WTC11 (cell line): ENCODE results near the gene TMEM179B. TPM values are rescaled to one million over a fixed set of nuclear protein-coding genes. Genes with fewer than 3 reads are reported as not detected.

Experiments
- ATAC-seq: fragments of 200-7000 bp; cut with Tn5 transposase; 2 replicates; pipeline ENCODE4 v1.10.0; 2021; ENCODE audit warnings: mild to moderate bottlenecking, moderate library complexity
- CTCF ChIA-PET: fragments of 300-600 bp; sonication (Branson Sonifier 250); formaldehyde crosslinking; loops from one replicate; lab custom pipeline; 2021; ENCODE audit warnings: antibody characterized with exemption; lab: Charles Lee
- POLR2A ChIA-PET: fragments of 350-600 bp; sonication (Branson Sonifier 250); formaldehyde crosslinking; loops from one replicate; lab custom pipeline; 2021; ENCODE audit warnings: antibody characterized with exemption; lab: Charles Lee
- DNase-seq: peaks from one replicate; pipeline ENCODE4 v3.0.0; 2021; ENCODE audit warnings: low spot score
- H3K27ac Mint-ChIP-seq: 2 replicates; pipeline ENCODE4 v1.8.0; 2021; ENCODE audit warnings: mixed read lengths
- H3K27me3 Mint-ChIP-seq: 2 replicates; pipeline ENCODE4 v1.8.0; 2021; ENCODE audit warnings: low read depth, mild to moderate bottlenecking, moderate library complexity, mixed read lengths
- H3K36me3 Mint-ChIP-seq: 2 replicates; pipeline ENCODE4 v1.8.0; 2021; ENCODE audit warnings: mixed read lengths
- H3K4me1 Mint-ChIP-seq: 2 replicates; pipeline ENCODE4 v1.8.0; 2022; ENCODE audit warnings: mixed read lengths
- H3K4me3 Mint-ChIP-seq: 2 replicates; pipeline ENCODE4 v1.8.0; 2021; ENCODE audit warnings: mild to moderate bottlenecking, moderate library complexity, mixed read lengths
- H3K9me3 Mint-ChIP-seq: 2 replicates; pipeline ENCODE4 v1.8.0; 2021; ENCODE audit warnings: mixed read lengths
- AR ChIP-seq: fragments of 250-450 bp; sonication (Bioruptor Pico); IDR thresholded peaks from 2 replicates; pipeline ENCODE4 v1.9.0; 2021; ENCODE audit warnings: mild to moderate bottlenecking
- ARID4B ChIP-seq: sonication (generic); formaldehyde crosslinking; IDR thresholded peaks from 2 replicates; pipeline ENCODE4 v1.8.0; 2023; ENCODE audit warnings: missing genetic modification reagents, mild to moderate bottlenecking, borderline replicate concordance
- ATF2 ChIP-seq: sonication (generic); formaldehyde crosslinking; IDR thresholded peaks from 2 replicates; pipeline ENCODE4 v1.8.1; 2022; ENCODE audit warnings: low read depth, missing genetic modification reagents, borderline replicate concordance
- ATF3 ChIP-seq: sonication (generic); formaldehyde crosslinking; conservative IDR thresholded peaks from 2 replicates; pipeline ENCODE4 v1.8.1; 2022; ENCODE audit warnings: mild to moderate bottlenecking, missing genetic modification reagents
- ATF6 ChIP-seq: sonication (generic); formaldehyde crosslinking; IDR thresholded peaks from 2 replicates; pipeline ENCODE4 v1.8.1; 2023; ENCODE audit warnings: mild to moderate bottlenecking, missing genetic modification reagents
- CREM ChIP-seq: sonication (generic); formaldehyde crosslinking; IDR thresholded peaks from 2 replicates; pipeline ENCODE4 v1.8.1; 2022; ENCODE audit warnings: mild to moderate bottlenecking, missing genetic modification reagents, moderate library complexity
- EMX1 ChIP-seq: fragments of 250-450 bp; sonication (Bioruptor Pico); IDR thresholded peaks from 2 replicates; pipeline ENCODE4 v1.8.0; 2021; ENCODE audit warnings: mild to moderate bottlenecking
- HMGXB4 ChIP-seq: sonication (generic); formaldehyde crosslinking; IDR thresholded peaks from 2 replicates; pipeline ENCODE4 v1.8.1; 2023; ENCODE audit warnings: mild to moderate bottlenecking, moderate library complexity, missing genetic modification reagents
- IRF2 ChIP-seq: sonication (generic); formaldehyde crosslinking; IDR thresholded peaks from 2 replicates; pipeline ENCODE4 v1.8.0; 2022; ENCODE audit warnings: low read depth, missing genetic modification reagents, borderline replicate concordance
- NR3C1 ChIP-seq: sonication (generic); formaldehyde crosslinking; conservative IDR thresholded peaks from 2 replicates; pipeline ENCODE4 v1.8.1; 2023; ENCODE audit warnings: low read depth, mild to moderate bottlenecking, missing genetic modification reagents
- TEAD1 ChIP-seq: sonication (generic); formaldehyde crosslinking; IDR thresholded peaks from 2 replicates; pipeline ENCODE4 v1.8.0; 2022; ENCODE audit warnings: mild to moderate bottlenecking, missing genetic modification reagents
- ZBTB43 ChIP-seq: sonication (generic); formaldehyde crosslinking; IDR thresholded peaks from 2 replicates; pipeline ENCODE4 v1.8.1; 2023; ENCODE audit warnings: mild to moderate bottlenecking, missing genetic modification reagents
- ZNF121 ChIP-seq: sonication (generic); formaldehyde crosslinking; IDR thresholded peaks from 2 replicates; pipeline ENCODE4 v1.8.0; 2023; ENCODE audit warnings: missing genetic modification reagents
- ZNF423 ChIP-seq: fragments of 250-450 bp; sonication (Bioruptor Pico); IDR thresholded peaks from 2 replicates; pipeline ENCODE4 v2.1.2; 2022; ENCODE audit warnings: mild to moderate bottlenecking, moderate library complexity
- total RNA-seq: library from RNA; stranded (reverse); gene quantifications from 3 replicates; pipeline ENCODE4 v1.2.3, GENCODE V29; 2021

The TMEM179B gene
- total RNA-seq, 1 experiment from 2014 or later = 21.4 TPM

GRCh38 chr11:62810748-62811147 lies 23.5 kb downstream of the TMEM179B start:
- DNase-seq (no peak), ATAC-seq (no peak)
- no peaks in the 10 kb centered on the region for H3K27me3 Mint-ChIP-seq
- ChIA-PET CTCF (no interaction called here), POLR2A (interaction anchor here (0.6 kb wide), 1 partner anchor 131 kb away, joined by 3 read pairs; no protein-coding TSS in a partner anchor)
- H3K36me3 Mint-ChIP-seq = no peaks in the 10 kb centered on the region
- H3K27ac Mint-ChIP-seq = no peak overlapping the region; the same call in 1 of the 2 replicates
- no peaks in the 10 kb centered on the region for H3K9me3 Mint-ChIP-seq
- no peak overlapping the region for H3K4me3 Mint-ChIP-seq
- no peak for TF ChIP-seq ZNF423 (CRISPR knock-in tag)
- TF ChIP-seq NR3C1 (CRISPR knock-in tag) = no peak
- no peak for TF ChIP-seq EMX1 (CRISPR knock-in tag)
- no peak for TF ChIP-seq ARID4B (CRISPR knock-in tag)
- no peak for TF ChIP-seq ATF2
- no peak for TF ChIP-seq HMGXB4
- no peak for TF ChIP-seq ATF3 (CRISPR knock-in tag)
- no peak for TF ChIP-seq CREM (CRISPR knock-in tag)
- TF ChIP-seq ZNF121 = no peak
- TF ChIP-seq AR (CRISPR knock-in tag) = no peak
- TF ChIP-seq IRF2 (CRISPR knock-in tag) = no peak
- TF ChIP-seq ZBTB43 (CRISPR knock-in tag) = no peak
- TF ChIP-seq ATF6 (CRISPR knock-in tag) = no peak
- TF ChIP-seq TEAD1 (CRISPR knock-in tag) = no peak
- H3K4me1 Mint-ChIP-seq = peaks cover 11% of the 10 kb centered on the region
